HepG2 (cell line): ENCODE measurements around the gene TATDN2. TPM values are rescaled to one million over a fixed set of nuclear protein-coding genes. Genes with fewer than 3 reads are reported as not detected.

ENCODE experiments used
- ATAC-seq: fragments of 200-7000 bp; cut with Tn5 transposase; 3 replicates; pipeline ENCODE4 v1.9.1; 2020; ENCODE audit warnings: mild to moderate bottlenecking, moderate library complexity
- BruUV-seq: library from RNA; stranded (reverse); fragments of 400-500 nt; replicated peaks from 2 replicates; lab custom pipeline; 2021; lab: Mats Ljungman, UMichigan
- CTCF ChIA-PET: fragments of 300-600 bp; formaldehyde crosslinking; extraction: SDS; loops from one replicate; lab custom pipeline; 2021; ENCODE audit warnings: low total read pairs, inconsistent platforms, low intra/inter-chr PET ratio; lab: Yijun Ruan, JAX
- POLR2A ChIA-PET: fragments of 350-600 bp; sonication (Branson Sonifier 250); formaldehyde crosslinking; loops from one replicate; lab custom pipeline; 2020; ENCODE audit warnings: antibody characterized with exemption, inconsistent platforms; lab: Yijun Ruan, JAX
- DNase-seq: peaks from one replicate; pipeline ENCODE4 v3.0.0-alpha.2; 2015; ENCODE audit warnings: low spot score
- FAIRE-seq: peaks from 3 replicates; lab custom pipeline; 2011; peaks lifted over from hg19 to GRCh38; lab: Jason Lieb, UNC
- H2AFZ ChIP-seq: one replicate; pipeline ENCODE4 v1.6.1; 2011; ENCODE audit warnings: low read length, inconsistent platforms
- H3K27ac ChIP-seq: fragments of 300-600 bp; 3 replicates; pipeline ENCODE4 v1.8.0; 2011; ENCODE audit warnings: mixed run types, mild to moderate bottlenecking, mixed read lengths, low read length, inconsistent platforms; ENCODE audit not compliant: insufficient read depth; ENCODE audit errors: extremely low read length
- H3K27me3 ChIP-seq, 2 experiments: fragments of 200-600 bp in 1 of 2; 2 replicates in 1 of 2; 3 replicates in 1 of 2; pipeline versions ENCODE4 v1.6.0 to v1.8.0; 2011; ENCODE audit warnings: low read length in 2 of 2, mild to moderate bottlenecking in 2 of 2, moderate library complexity in 2 of 2, inconsistent platforms in 1 of 2; ENCODE audit not compliant: insufficient read depth in 2 of 2, control insufficient read depth in 1 of 2
- H3K36me3 ChIP-seq, 2 experiments: fragments of 200-600 bp in 1 of 2; replicated peaks in 1 of 2; 2 replicates in 1 of 2; 3 replicates in 1 of 2; pipeline versions ENCODE4 v1.5.1 to v1.8.0; 2011; ENCODE audit warnings: low read length in 2 of 2, inconsistent platforms in 1 of 2; ENCODE audit not compliant: insufficient read depth in 2 of 2, control insufficient read depth in 1 of 2
- H3K4me1 ChIP-seq: 2 replicates; pipeline ENCODE4 v1.5.1; 2012; ENCODE audit warnings: low read length, inconsistent platforms; ENCODE audit not compliant: insufficient read depth
- H3K4me2 ChIP-seq: 2 replicates; pipeline ENCODE4 v1.6.0; 2011; ENCODE audit warnings: low read depth, low read length, inconsistent platforms
- H3K4me3 ChIP-seq, 3 experiments: fragments of 200-600 bp in 1 of 3; sonication (generic), shearing (Covaris generic) in 1 of 3; replicated peaks in 1 of 3; 2 replicates each; pipeline ENCODE4 v1.5.1; 2011 to 2016; ENCODE audit warnings: low read length in 3 of 3, inconsistent platforms in 2 of 3, low read depth in 2 of 3, mild to moderate bottlenecking in 2 of 3, control low read depth in 1 of 3, mixed read lengths in 1 of 3; ENCODE audit not compliant: insufficient read depth in 1 of 3
- H3K79me2 ChIP-seq: one replicate; pipeline ENCODE4 v1.6.1; 2011; ENCODE audit warnings: low read length, inconsistent platforms; ENCODE audit not compliant: insufficient read depth
- H3K9ac ChIP-seq: 2 replicates; pipeline ENCODE4 v1.6.0; 2011; ENCODE audit warnings: mild to moderate bottlenecking, low read depth, low read length, inconsistent platforms; ENCODE audit not compliant: insufficient read depth
- H3K9me3 ChIP-seq: 2 replicates; pipeline ENCODE4 v1.5.1; 2012; ENCODE audit warnings: mild to moderate bottlenecking, low read length
- H4K20me1 ChIP-seq: 2 replicates; pipeline ENCODE4 v1.6.0; 2011; ENCODE audit warnings: inconsistent platforms, mild to moderate bottlenecking, low read length, moderate library complexity; ENCODE audit not compliant: insufficient read depth
- CENPX ChIP-seq: sonication (generic); formaldehyde crosslinking; IDR thresholded peaks from 2 replicates; pipeline ENCODE4 v1.9.0; 2021; ENCODE audit warnings: mild to moderate bottlenecking, missing genetic modification reagents, moderate library complexity
- FOXM1 ChIP-seq: sonication (generic); formaldehyde crosslinking; IDR thresholded peaks from 2 replicates; pipeline ENCODE4 v1.5.0; 2020; ENCODE audit warnings: missing genetic modification reagents
- GFI1 ChIP-seq: sonication (generic); formaldehyde crosslinking; IDR thresholded peaks from 2 replicates; pipeline ENCODE4 v1.5.0; 2020; ENCODE audit warnings: missing genetic modification reagents, mild to moderate bottlenecking, borderline replicate concordance
- HMG20B ChIP-seq: conservative IDR thresholded peaks from 2 replicates; pipeline ENCODE4 v1.6.1; 2016; ENCODE audit warnings: missing genetic modification reagents, missing compliant biosample characterization
- NR2F6 ChIP-seq, 2 experiments: IDR thresholded peaks; 2 replicates each; pipeline ENCODE4 v1.6.1; 2016; ENCODE audit warnings: antibody characterized with exemption in 1 of 2, mild to moderate bottlenecking in 1 of 2
- TBX2 ChIP-seq: sonication (generic); formaldehyde crosslinking; IDR thresholded peaks from 2 replicates; pipeline ENCODE4 v1.5.0; 2020; ENCODE audit warnings: missing genetic modification reagents, mild to moderate bottlenecking, borderline replicate concordance
- ZBTB3 ChIP-seq: sonication (generic); formaldehyde crosslinking; IDR thresholded peaks from 2 replicates; pipeline ENCODE4 v1.4.0; 2020; ENCODE audit warnings: low read depth, mild to moderate bottlenecking, moderate library complexity, missing genetic modification reagents, borderline replicate concordance
- ZNF235 ChIP-seq: sonication (generic); formaldehyde crosslinking; IDR thresholded peaks from 2 replicates; pipeline ENCODE4 v1.8.1; 2023; ENCODE audit warnings: mild to moderate bottlenecking, missing genetic modification reagents, borderline replicate concordance
- WGBS: methylation state at CpG from one replicate; pipeline ENCODE4 v1.1.6; 2017; ENCODE audit warnings: low lambda C conversion rate; 5-methylcytosine and 5-hydroxymethylcytosine counted together
- in situ Hi-C: cut with HindIII; loops from 2 replicates; pipeline ENCODE4 v1.10.0; 2017; ENCODE audit warnings: low pct_unique_long_range_greater_than_20kb; ENCODE audit not compliant: extremely low pct_ligation_motif_present
- intact Hi-C: fragments of 100-400 bp; cut with micrococcal nuclease; formaldehyde crosslinking; loops from one replicate; pipeline ENCODE4 v1.10.0; 2022; ENCODE audit not compliant: unreplicated experiment
- polyA plus RNA-seq, 8 experiments: library from polyadenylated mRNA; depleted of rRNA in 3 of 8; stranded (reverse) in 7 of 8; unstranded in 1 of 8; fragments of >200 nt; fragmentation: Illumina TruSeq in 4 of 8; extraction: Trizol in 4 of 8; gene quantifications; 2 replicates each; pipeline versions ENCODE4 v1.2.1 to v1.2.3, GENCODE V29; 2011 to 2016; ENCODE audit warnings: low read depth in 4 of 8, missing spikeins in 1 of 8, mixed read lengths in 1 of 8; ENCODE audit not compliant: insufficient read depth in 1 of 8
- total RNA-seq, 5 experiments: library from RNA; depleted of rRNA; stranded (reverse); fragments of >200 nt; fragmentation: Illumina TruSeq; extraction: Trizol; gene quantifications; 2 replicates each; pipeline ENCODE4 v1.2.3, GENCODE V29; 2016; ENCODE audit warnings: low read depth in 1 of 5
- TF ChIP-seq, protein P1 (sequence below), 2 experiments: sonication (generic) in 1 of 2; formaldehyde crosslinking in 1 of 2; IDR thresholded peaks; 2 replicates each; pipeline versions ENCODE4 v1.5.1 to v1.6.1; 2011 to 2020; ENCODE audit warnings: borderline replicate concordance in 1 of 2, low read depth in 1 of 2, low read length in 1 of 2, mild to moderate bottlenecking in 1 of 2, missing genetic modification reagents in 1 of 2, moderate library complexity in 1 of 2
- TF ChIP-seq, protein P2 (sequence below): sonication (generic); formaldehyde crosslinking; IDR thresholded peaks from 2 replicates; pipeline ENCODE4 v1.4.0; 2020; ENCODE audit warnings: mild to moderate bottlenecking, missing genetic modification reagents, borderline replicate concordance

TATDN2 gene
- total and polyA plus RNA-seq, 2 of the 13 experiments (the other 11 are each of a cell fraction or from before 2014, with no cell fraction given): 12.1 to 21.9 TPM

DNA sequence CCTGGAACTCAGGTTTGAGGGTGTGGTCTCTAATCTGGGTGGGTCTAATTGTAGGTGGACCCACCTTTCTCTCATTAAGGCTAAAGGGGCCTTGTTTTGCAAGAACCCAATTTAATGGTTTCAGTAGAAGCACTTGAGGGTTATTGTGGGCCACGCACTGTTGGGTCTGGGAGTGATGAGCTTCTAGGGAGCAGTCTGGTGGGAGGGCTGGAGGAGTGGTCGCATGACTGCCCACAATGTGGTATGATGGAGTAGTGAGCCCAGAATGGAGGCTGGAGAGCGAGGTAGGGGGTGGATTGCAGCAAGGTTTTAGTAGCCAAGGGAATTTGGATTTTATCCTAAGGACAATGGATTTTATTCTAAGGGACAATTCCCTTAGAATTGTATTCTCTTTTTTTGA, 2.7 kb downstream of the TATDN2 start (continued):
- TF ChIP-seq, protein P1, sequence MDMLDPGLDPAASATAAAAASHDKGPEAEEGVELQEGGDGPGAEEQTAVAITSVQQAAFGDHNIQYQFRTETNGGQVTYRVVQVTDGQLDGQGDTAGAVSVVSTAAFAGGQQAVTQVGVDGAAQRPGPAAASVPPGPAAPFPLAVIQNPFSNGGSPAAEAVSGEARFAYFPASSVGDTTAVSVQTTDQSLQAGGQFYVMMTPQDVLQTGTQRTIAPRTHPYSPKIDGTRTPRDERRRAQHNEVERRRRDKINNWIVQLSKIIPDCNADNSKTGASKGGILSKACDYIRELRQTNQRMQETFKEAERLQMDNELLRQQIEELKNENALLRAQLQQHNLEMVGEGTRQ (IDR thresholded peaks at IDR 0.05; ENCODE audit: low read depth, low read length): no peak
- TF ChIP-seq, protein P1 (CRISPR knock-in tag; IDR thresholded peaks at IDR 0.05; ENCODE audit: borderline replicate concordance): no peak
- no peak for TF ChIP-seq CENPX
- TF ChIP-seq, all 625 proteins: peak for 0

DNA sequence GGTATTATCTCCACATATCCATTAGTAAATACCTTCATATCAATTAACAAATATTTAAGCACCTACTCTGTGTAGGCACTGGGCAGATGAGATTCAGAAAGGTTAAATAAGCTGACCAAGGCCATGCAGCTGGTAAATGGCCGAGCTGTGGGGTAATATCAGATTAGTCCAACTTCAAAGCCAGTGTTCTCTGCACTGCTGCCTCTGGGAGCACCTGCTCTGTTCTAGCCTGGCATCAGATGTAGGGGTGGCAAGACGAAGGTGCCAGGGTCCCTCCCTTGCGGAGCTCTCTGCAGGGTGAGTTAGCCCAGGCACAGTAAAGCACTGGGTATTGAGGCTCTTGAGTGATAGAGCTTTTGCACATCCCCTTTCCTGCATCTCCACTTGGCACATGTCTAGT, 5.5 kb downstream of the TATDN2 start:
- FAIRE-seq (no peak), ATAC-seq (peak; percentile 14)
- 0% methylated on average over 1 of the region's 3 CpGs for WGBS
- CTCF ChIA-PET: no interaction called here
- in situ Hi-C loops: no loop called here
- H4K20me1 ChIP-seq: peaks cover 25% of the 10 kb centered on the region
- TF ChIP-seq ZBTB3 (CRISPR knock-in tag) (no peak), NR2F6 (IDR thresholded peaks at IDR 0.05) (peak; percentile 45; the same call in 1 of the 2 replicates), NR2F6 (CRISPR knock-in tag; IDR thresholded peaks at IDR 0.05) (no peak), HMG20B (peak; percentile 47; the same call in 1 of the 2 replicates), GFI1 (CRISPR knock-in tag) (peak; percentile 27; the same call in 1 of the 2 replicates), TBX2 (CRISPR knock-in tag) (0 out of 2 replicates have a peak, but pooled peaks have one; percentile 35), FOXM1 (CRISPR knock-in tag) (no peak), ZNF235 (CRISPR knock-in tag) (no peak)
- TF ChIP-seq, protein P2, sequence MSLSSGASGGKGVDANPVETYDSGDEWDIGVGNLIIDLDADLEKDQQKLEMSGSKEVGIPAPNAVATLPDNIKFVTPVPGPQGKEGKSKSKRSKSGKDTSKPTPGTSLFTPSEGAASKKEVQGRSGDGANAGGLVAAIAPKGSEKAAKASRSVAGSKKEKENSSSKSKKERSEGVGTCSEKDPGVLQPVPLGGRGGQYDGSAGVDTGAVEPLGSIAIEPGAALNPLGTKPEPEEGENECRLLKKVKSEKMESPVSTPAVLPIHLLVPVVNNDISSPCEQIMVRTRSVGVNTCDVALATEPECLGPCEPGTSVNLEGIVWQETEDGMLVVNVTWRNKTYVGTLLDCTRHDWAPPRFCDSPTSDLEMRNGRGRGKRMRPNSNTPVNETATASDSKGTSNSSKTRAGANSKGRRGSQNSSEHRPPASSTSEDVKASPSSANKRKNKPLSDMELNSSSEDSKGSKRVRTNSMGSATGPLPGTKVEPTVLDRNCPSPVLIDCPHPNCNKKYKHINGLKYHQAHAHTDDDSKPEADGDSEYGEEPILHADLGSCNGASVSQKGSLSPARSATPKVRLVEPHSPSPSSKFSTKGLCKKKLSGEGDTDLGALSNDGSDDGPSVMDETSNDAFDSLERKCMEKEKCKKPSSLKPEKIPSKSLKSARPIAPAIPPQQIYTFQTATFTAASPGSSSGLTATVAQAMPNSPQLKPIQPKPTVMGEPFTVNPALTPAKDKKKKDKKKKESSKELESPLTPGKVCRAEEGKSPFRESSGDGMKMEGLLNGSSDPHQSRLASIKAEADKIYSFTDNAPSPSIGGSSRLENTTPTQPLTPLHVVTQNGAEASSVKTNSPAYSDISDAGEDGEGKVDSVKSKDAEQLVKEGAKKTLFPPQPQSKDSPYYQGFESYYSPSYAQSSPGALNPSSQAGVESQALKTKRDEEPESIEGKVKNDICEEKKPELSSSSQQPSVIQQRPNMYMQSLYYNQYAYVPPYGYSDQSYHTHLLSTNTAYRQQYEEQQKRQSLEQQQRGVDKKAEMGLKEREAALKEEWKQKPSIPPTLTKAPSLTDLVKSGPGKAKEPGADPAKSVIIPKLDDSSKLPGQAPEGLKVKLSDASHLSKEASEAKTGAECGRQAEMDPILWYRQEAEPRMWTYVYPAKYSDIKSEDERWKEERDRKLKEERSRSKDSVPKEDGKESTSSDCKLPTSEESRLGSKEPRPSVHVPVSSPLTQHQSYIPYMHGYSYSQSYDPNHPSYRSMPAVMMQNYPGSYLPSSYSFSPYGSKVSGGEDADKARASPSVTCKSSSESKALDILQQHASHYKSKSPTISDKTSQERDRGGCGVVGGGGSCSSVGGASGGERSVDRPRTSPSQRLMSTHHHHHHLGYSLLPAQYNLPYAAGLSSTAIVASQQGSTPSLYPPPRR (CRISPR knock-in tag): peak; percentile 72; the same call in 1 of the 2 replicates
- TF ChIP-seq, all 625 proteins: peak for 5
- Histone ChIP-seq H2AFZ (no peak overlapping the region), H3K36me3 (peaks cover 18 to 52% of the 10 kb centered on the region in 2 experiments), H3K9ac (no peak overlapping the region), H3K9me3 (no peaks in the 10 kb centered on the region), H3K79me2 (peaks cover 83% of the 10 kb centered on the region), H3K27ac (no peak overlapping the region), H3K27me3 (no peaks in the 10 kb centered on the region; a peak in 1 of 5 replicates), H3K4me2 (no peak overlapping the region), H3K4me1 (peaks cover 52% of the 10 kb centered on the region), H3K4me3 (no peak overlapping the region)
- intact Hi-C loops: no loop called here
- POLR2A ChIA-PET: interaction anchor here (0.8 kb wide), 1 partner anchor 30 kb away, joined by 4 read pairs; no protein-coding TSS in a partner anchor
- no TSS peak for BruUV-seq
- no peak for DNase-seq
